IMR-90 (cell line): ENCODE data around the gene MPST. TPM values are rescaled to one million over a fixed set of nuclear protein-coding genes. Genes with fewer than 3 reads are reported as not detected.
A peak's percentile ranks its signal among the peaks of the same experiment; 100 is the strongest.

Source experiments
- ATAC-seq: fragments of 200-7000 bp; cut with Tn5 transposase; 2 replicates; pipeline ENCODE4 v1.9.1; 2020; ENCODE audit warnings: low read depth, mild to moderate bottlenecking, moderate library complexity
- BruUV-seq: library from RNA; stranded (reverse); fragments of 400-500 nt; replicated peaks from 2 replicates; lab custom pipeline; 2021; lab: Mats Ljungman, UMichigan
- CTCF ChIA-PET: fragments of 300-600 bp; formaldehyde crosslinking; extraction: SDS; loops from one replicate; lab custom pipeline; 2021; ENCODE audit warnings: antibody characterized with exemption; lab: Yijun Ruan, JAX
- POLR2A ChIA-PET: fragments of 300-600 bp; sonication (Branson Sonifier 250); formaldehyde crosslinking; loops from one replicate; lab custom pipeline; 2022; ENCODE audit warnings: antibody characterized with exemption; ENCODE audit not compliant: unreplicated experiment; lab: Charles Lee
- DNase-seq: peaks from one replicate; pipeline ENCODE4 v3.0.0; 2013
- H2AFZ ChIP-seq: replicated peaks from 2 replicates; pipeline ENCODE3; 2013; ENCODE audit warnings: low read length, mild to moderate bottlenecking; ENCODE audit not compliant: poor library complexity
- H2AK5ac ChIP-seq: 2 replicates; pipeline ENCODE4 v1.6.1; 2013; ENCODE audit warnings: low read depth, low read length, inconsistent platforms
- H2AK9ac ChIP-seq: replicated peaks from 2 replicates; pipeline ENCODE3; 2013; ENCODE audit warnings: mild to moderate bottlenecking, low read depth, low read length, moderate library complexity; ENCODE audit not compliant: poor library complexity
- H2BK120ac ChIP-seq: 2 replicates; pipeline ENCODE4 v1.6.1; 2013; ENCODE audit warnings: low read depth, low read length, inconsistent platforms
- H2BK15ac ChIP-seq: 3 replicates; pipeline ENCODE4 v1.6.1; 2013; ENCODE audit warnings: low read depth, low read length, inconsistent platforms
- H2BK20ac ChIP-seq: 2 replicates; pipeline ENCODE4 v1.6.1; 2013; ENCODE audit warnings: low read depth, mild to moderate bottlenecking, inconsistent platforms, low read length, moderate library complexity
- H2BK5ac ChIP-seq: 2 replicates; pipeline ENCODE4 v1.6.1; 2013; ENCODE audit warnings: mild to moderate bottlenecking, low read depth, low read length, inconsistent platforms; ENCODE audit not compliant: poor library complexity, severe bottlenecking
- H3K14ac ChIP-seq: replicated peaks from 2 replicates; pipeline ENCODE4 v1.6.1; 2013; ENCODE audit warnings: low read depth, low read length, inconsistent platforms
- H3K18ac ChIP-seq: 2 replicates; pipeline ENCODE4 v1.6.1; 2013; ENCODE audit warnings: low read depth, low read length, control low read depth
- H3K23ac ChIP-seq: 2 replicates; pipeline ENCODE4 v1.6.1; 2013; ENCODE audit warnings: low read depth, low read length, inconsistent platforms
- H3K27ac ChIP-seq: 2 replicates; pipeline ENCODE4 v1.5.1; 2013; ENCODE audit warnings: mild to moderate bottlenecking, control low read depth, low read length; ENCODE audit not compliant: insufficient read depth
- H3K27me3 ChIP-seq: 2 replicates; pipeline ENCODE4 v1.6.1; 2013; ENCODE audit warnings: low read length; ENCODE audit not compliant: control insufficient read depth, insufficient read depth
- H3K36me3 ChIP-seq: 2 replicates; pipeline ENCODE4 v1.6.1; 2013; ENCODE audit warnings: low read length, mixed read lengths; ENCODE audit not compliant: control insufficient read depth, insufficient read depth
- H3K4ac ChIP-seq: 2 replicates; pipeline ENCODE4 v1.6.1; 2013; ENCODE audit warnings: low read depth, low read length, inconsistent platforms
- H3K4me1 ChIP-seq: 2 replicates; pipeline ENCODE4 v1.6.1; 2013; ENCODE audit warnings: low read length, mixed read lengths; ENCODE audit not compliant: control insufficient read depth, insufficient read depth
- H3K4me2 ChIP-seq: 2 replicates; pipeline ENCODE4 v1.6.1; 2013; ENCODE audit warnings: low read depth, mild to moderate bottlenecking, control low read depth, low read length, moderate library complexity
- H3K4me3 ChIP-seq: 2 replicates; pipeline ENCODE4 v1.5.1; 2013; ENCODE audit warnings: low read depth, mild to moderate bottlenecking, control low read depth, low read length, moderate library complexity; ENCODE audit not compliant: insufficient read depth
- H3K56ac ChIP-seq: 2 replicates; pipeline ENCODE4 v1.6.1; 2013; ENCODE audit warnings: low read length, inconsistent platforms; ENCODE audit not compliant: insufficient read depth; ENCODE audit errors: extremely low read depth
- H3K79me1 ChIP-seq, 2 experiments: 2 replicates each; pipeline ENCODE4 v1.6.1; 2013; ENCODE audit warnings: low read length in 2 of 2, inconsistent platforms in 1 of 2, low read depth in 1 of 2
- H3K9ac ChIP-seq: 2 replicates; pipeline ENCODE4 v1.6.1; 2013; ENCODE audit warnings: low read depth, low read length, control low read depth
- H3K9me1 ChIP-seq: 2 replicates; pipeline ENCODE4 v1.6.1; 2013; ENCODE audit warnings: low read length, inconsistent platforms; ENCODE audit not compliant: insufficient read depth
- H3K9me3 ChIP-seq: 2 replicates; pipeline ENCODE4 v1.6.1; 2013; ENCODE audit warnings: low read length; ENCODE audit not compliant: control insufficient read depth, insufficient read depth
- H4K20me1 ChIP-seq: 2 replicates; pipeline ENCODE4 v1.6.1; 2013; ENCODE audit warnings: low read length, inconsistent platforms; ENCODE audit not compliant: insufficient read depth
- H4K5ac ChIP-seq: 2 replicates; pipeline ENCODE4 v1.6.1; 2013; ENCODE audit warnings: mild to moderate bottlenecking, low read depth, low read length, control low read depth
- H4K8ac ChIP-seq, 2 experiments: 2 replicates each; pipeline ENCODE4 v1.6.1; 2013; ENCODE audit warnings: low read depth in 2 of 2, low read length in 2 of 2, control low read depth in 1 of 2, inconsistent platforms in 1 of 2
- H4K91ac ChIP-seq: 2 replicates; pipeline ENCODE4 v1.6.1; 2013; ENCODE audit warnings: low read depth, low read length, inconsistent platforms; ENCODE audit not compliant: insufficient read depth
- BHLHE40 ChIP-seq: fragments of 150-350 bp; IDR thresholded peaks from 2 replicates; pipeline ENCODE4 v1.6.1; 2016; ENCODE audit warnings: mild to moderate bottlenecking, low read depth, low read length
- CHD1 ChIP-seq: IDR thresholded peaks from 2 replicates; pipeline ENCODE4 v1.6.1; 2012; ENCODE audit warnings: low read depth, low read length, improper control_type of control experiment
- CTCF ChIP-seq: conservative IDR thresholded peaks from 2 replicates; pipeline ENCODE4 v1.5.1; 2012; ENCODE audit warnings: mild to moderate bottlenecking, low read depth, low read length, improper control_type of control experiment
- MAFK ChIP-seq: IDR thresholded peaks from 2 replicates; pipeline ENCODE4 v1.6.1; 2012; ENCODE audit warnings: low read depth, low read length, improper control_type of control experiment
- NFE2L2 ChIP-seq: fragments of 150-350 bp; IDR thresholded peaks from 2 replicates; pipeline ENCODE4 v1.6.1; 2016; ENCODE audit warnings: low read depth, mild to moderate bottlenecking, low read length
- SMC3 ChIP-seq: fragments of 150-350 bp; IDR thresholded peaks from 2 replicates; pipeline ENCODE4 v1.6.1; 2016; ENCODE audit warnings: low read depth, mild to moderate bottlenecking, antibody characterized with exemption, low read length, moderate library complexity
- WGBS, 2 experiments: methylation state at CpG; one replicate each; pipeline versions ENCODE4 v1.1.5 to v1.1.7; 2013; ENCODE audit warnings: missing lambda C conversion rate in 2 of 2; ENCODE audit not compliant: insufficient read length in 1 of 2; ENCODE audit errors: extremely low coverage in 2 of 2; 5-methylcytosine and 5-hydroxymethylcytosine counted together
- dilution Hi-C: fragments of 300-500 bp; cut with HindIII; formaldehyde crosslinking; loops from one replicate; pipeline ENCODE4 v1.14.3; 2018; ENCODE audit warnings: low sequenced_read_pairs; ENCODE audit not compliant: unreplicated experiment
- in situ Hi-C: fragments of 300-500 bp; cut with MboI; formaldehyde crosslinking; loops from 3 replicates; pipeline ENCODE4 v1.14.3; 2019; ENCODE audit warnings: low sequenced_read_pairs, inconsistent platforms, mixed read lengths
- intact Hi-C: fragments of 100-400 bp; cut with micrococcal nuclease; formaldehyde crosslinking; loops from 2 replicates; pipeline ENCODE4 v1.10.0; 2022
- polyA plus RNA-seq, 3 experiments: library from polyadenylated mRNA; depleted of rRNA; stranded (reverse); fragments of >200 nt; gene quantifications; 2 replicates each; pipeline ENCODE4 v1.2.3, GENCODE V29; 2012; ENCODE audit warnings: low replicate concordance in 1 of 3
- total RNA-seq: library from RNA; depleted of rRNA; stranded (reverse); fragments of >200 nt; gene quantifications from 2 replicates; pipeline ENCODE4 v1.2.3, GENCODE V29; 2012

The MPST gene
- total and polyA plus RNA-seq, 2 of the 4 experiments (the other 2 are of a cell fraction), result 19.2 to 43.0 TPM

- ChIA-PET CTCF (no interaction called here), POLR2A (no interaction called here)
- H3K4me3 ChIP-seq, result no peak overlapping the region
- no peak overlapping the region for H3K9ac ChIP-seq
- H3K23ac ChIP-seq, result no peak overlapping the region
- H3K18ac ChIP-seq, result no peak overlapping the region
- TF ChIP-seq NFE2L2, result no peak
- TF ChIP-seq CHD1, result no peak
- no peak for TF ChIP-seq MAFK
- no peak for TF ChIP-seq CTCF
- TF ChIP-seq SMC3, result no peak
- no peak for TF ChIP-seq BHLHE40
- H2AK9ac ChIP-seq, result no peak overlapping the region
- H2AFZ ChIP-seq, result no peak overlapping the region
- DNase-seq (peak; percentile 7), ATAC-seq (no peak)
- no peak overlapping the region for H3K14ac ChIP-seq
- H2BK15ac ChIP-seq, result no peak overlapping the region
- no peak overlapping the region for H4K8ac ChIP-seq
- intact Hi-C loops (no loop called here), dilution Hi-C loops (no loop called here), in situ Hi-C loops (no loop called here)
- peaks cover 2% of the 10 kb centered on the region; the same call in 1 of the 2 replicates for H3K27me3 ChIP-seq
- H3K79me1 ChIP-seq, result no peaks in the 10 kb centered on the region
- no peak overlapping the region for H3K4ac ChIP-seq
- no peak overlapping the region for H4K91ac ChIP-seq
- H4K20me1 ChIP-seq, result no peaks in the 10 kb centered on the region
- H2BK20ac ChIP-seq, result no peak overlapping the region
- H3K27ac ChIP-seq, result no peak overlapping the region
- no peak overlapping the region for H2BK120ac ChIP-seq
- H3K9me3 ChIP-seq, result no peaks in the 10 kb centered on the region
- no peak overlapping the region for H3K4me2 ChIP-seq
- BruUV-seq, result no TSS peak
- H3K9me1 ChIP-seq, result peaks cover 9% of the 10 kb centered on the region; the same call in 1 of the 2 replicates
- H3K36me3 ChIP-seq, result no peaks in the 10 kb centered on the region
- H4K5ac ChIP-seq, result no peak overlapping the region
- H3K56ac ChIP-seq, result no peak overlapping the region
- WGBS, 2 experiments, result 71% methylated on average over 3 of the region's 9 CpGs; no CpG with 5 or more reads in 1 of the 2 experiments
- peaks cover 3% of the 10 kb centered on the region for H3K4me1 ChIP-seq
- no peak overlapping the region for H2AK5ac ChIP-seq
- H2BK5ac ChIP-seq, result no peak overlapping the region
These were observed 25.4 kb downstream of the MPST start for GRCh38 chr22:37044634-37045625.
